AG09309 (cell line): ENCODE measurements around the gene NRCAM.
A peak's percentile ranks its signal among the peaks of the same experiment; 100 is the strongest.

Experiments
- DNase-seq: peaks from one replicate; pipeline ENCODE4 v3.0.0-alpha.2; 2010; ENCODE audit warnings: low read depth
- H3K4me3 ChIP-seq: 2 replicates; pipeline ENCODE4 v1.5.1; 2011; ENCODE audit warnings: mild to moderate bottlenecking, low read depth, low read length, moderate library complexity; ENCODE audit not compliant: control insufficient read depth
- TF ChIP-seq, protein P1 (sequence below): IDR thresholded peaks from 2 replicates; pipeline ENCODE4 v1.5.1; 2011; ENCODE audit warnings: mild to moderate bottlenecking, low read depth, low read length, inconsistent platforms; ENCODE audit not compliant: insufficient read depth, control insufficient read depth; ENCODE audit errors: missing control alignments

The NRCAM gene

GRCh38 chr7:108171164-108171563 lies 285.1 kb downstream of the NRCAM start:
- TF ChIP-seq, protein P1, sequence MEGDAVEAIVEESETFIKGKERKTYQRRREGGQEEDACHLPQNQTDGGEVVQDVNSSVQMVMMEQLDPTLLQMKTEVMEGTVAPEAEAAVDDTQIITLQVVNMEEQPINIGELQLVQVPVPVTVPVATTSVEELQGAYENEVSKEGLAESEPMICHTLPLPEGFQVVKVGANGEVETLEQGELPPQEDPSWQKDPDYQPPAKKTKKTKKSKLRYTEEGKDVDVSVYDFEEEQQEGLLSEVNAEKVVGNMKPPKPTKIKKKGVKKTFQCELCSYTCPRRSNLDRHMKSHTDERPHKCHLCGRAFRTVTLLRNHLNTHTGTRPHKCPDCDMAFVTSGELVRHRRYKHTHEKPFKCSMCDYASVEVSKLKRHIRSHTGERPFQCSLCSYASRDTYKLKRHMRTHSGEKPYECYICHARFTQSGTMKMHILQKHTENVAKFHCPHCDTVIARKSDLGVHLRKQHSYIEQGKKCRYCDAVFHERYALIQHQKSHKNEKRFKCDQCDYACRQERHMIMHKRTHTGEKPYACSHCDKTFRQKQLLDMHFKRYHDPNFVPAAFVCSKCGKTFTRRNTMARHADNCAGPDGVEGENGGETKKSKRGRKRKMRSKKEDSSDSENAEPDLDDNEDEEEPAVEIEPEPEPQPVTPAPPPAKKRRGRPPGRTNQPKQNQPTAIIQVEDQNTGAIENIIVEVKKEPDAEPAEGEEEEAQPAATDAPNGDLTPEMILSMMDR, result no peak
- DNase-seq, result no peak
- H3K4me3 ChIP-seq, result no peak overlapping the region

GRCh38 chr7:108170251-108170650 lies 286.0 kb downstream of the NRCAM start:
- TF ChIP-seq, protein P1, result no peak
- no peak overlapping the region for H3K4me3 ChIP-seq
- DNase-seq, result no peak

DNA sequence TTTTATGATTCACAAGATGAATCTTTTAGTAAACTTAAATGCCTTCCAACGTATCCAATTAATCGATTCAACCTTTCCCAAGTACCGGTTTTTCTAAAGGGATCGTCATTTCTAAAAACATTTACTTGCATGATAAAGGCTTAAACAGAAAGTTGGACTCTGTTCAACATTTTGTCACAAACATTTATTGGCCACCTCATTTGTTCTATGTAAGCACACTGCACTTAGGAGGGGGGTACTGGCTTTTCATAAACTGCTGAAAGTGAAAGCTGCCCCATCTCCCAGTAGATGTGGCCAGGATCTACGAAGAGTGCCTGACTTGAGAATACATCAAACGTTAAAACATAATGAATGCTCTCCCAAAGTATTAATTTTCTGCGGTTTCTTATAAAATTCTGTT lies 288.8 kb downstream of the NRCAM start:
- peak overlapping the region; percentile 11 for H3K4me3 ChIP-seq
- no peak for DNase-seq
- TF ChIP-seq, protein P1, result no peak

GRCh38 chr7:108166687-108167086 lies 289.5 kb downstream of the NRCAM start:
- H3K4me3 ChIP-seq, result no peak overlapping the region
- DNase-seq, result no peak
- TF ChIP-seq, protein P1, result no peak

DNA sequence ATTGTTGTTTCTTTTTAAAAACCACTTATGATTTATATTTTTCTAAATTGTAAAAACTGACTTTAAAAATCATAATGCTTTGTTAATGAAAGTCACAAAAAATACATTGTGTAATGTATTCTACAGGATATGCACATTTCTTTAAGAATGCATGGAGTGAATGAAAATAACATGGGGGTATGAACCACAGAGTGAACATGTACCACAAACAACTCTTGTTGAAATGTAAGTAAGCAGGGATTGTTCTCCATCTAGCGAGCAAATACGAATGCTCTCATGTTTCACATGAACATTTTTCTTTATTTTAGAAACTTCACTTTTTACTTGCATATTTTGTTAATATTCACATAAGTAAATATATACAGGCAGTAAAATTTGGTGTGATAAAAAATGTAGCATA lies 290.5 kb downstream of the NRCAM start:
- no peak overlapping the region for H3K4me3 ChIP-seq
- no peak for DNase-seq
- TF ChIP-seq, protein P1, result no peak

GRCh38 chr7:108164946-108165345 lies 291.3 kb downstream of the NRCAM start:
- H3K4me3 ChIP-seq, result no peak overlapping the region
- TF ChIP-seq, protein P1, result no peak
- no peak for DNase-seq

DNA sequence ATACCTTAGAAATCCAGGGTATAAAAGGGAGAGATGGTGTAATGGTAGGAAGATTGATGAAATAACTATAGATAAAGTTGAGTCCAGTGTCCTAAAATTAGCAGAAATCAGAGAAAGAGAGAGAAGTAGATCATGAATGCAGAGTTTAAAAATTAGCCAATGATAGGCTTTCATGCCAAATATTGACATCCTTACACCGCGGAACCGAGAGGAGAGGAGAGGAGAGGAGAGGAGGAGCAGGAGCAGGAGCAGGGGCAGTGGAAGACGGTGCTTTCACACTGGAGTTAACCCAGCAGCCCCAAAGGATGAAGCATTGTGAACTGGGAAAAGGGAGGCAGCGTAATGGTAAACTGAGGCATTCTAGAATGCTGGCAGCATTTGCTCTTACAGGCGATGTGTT lies 291.9 kb downstream of the NRCAM start:
- no peak for DNase-seq
- TF ChIP-seq, protein P1, result no peak

More for the DNA sequence above, 291.9 kb downstream of the NRCAM start:
- H3K4me3 ChIP-seq, result no peak overlapping the region
